GM12878 (cell line): Measurements from ENCODE around the gene HSF5. TPM values are rescaled to one million over a fixed set of nuclear protein-coding genes. Genes with fewer than 3 reads are reported as not detected.

Source experiments
- ATAC-seq: fragments of 200-7000 bp; cut with Tn5 transposase; 3 replicates; pipeline ENCODE4 v1.9.1; 2020; ENCODE audit warnings: mild to moderate bottlenecking, moderate library complexity
- BruUV-seq: library from RNA; stranded (reverse); fragments of 400-500 nt; replicated peaks from 2 replicates; lab custom pipeline; 2021; lab: Mats Ljungman, UMichigan
- CTCF ChIA-PET: fragments of 300-600 bp; sonication (Branson Sonifier 250); formaldehyde crosslinking; extraction: SDS; loops from one replicate; lab custom pipeline; 2021; ENCODE audit warnings: inconsistent platforms; lab: Yijun Ruan, JAX
- POLR2A ChIA-PET: fragments of 350-600 bp; formaldehyde crosslinking; extraction: SDS; loops from one replicate; lab custom pipeline; 2021; ENCODE audit warnings: inconsistent platforms; lab: Charles Lee
- RAD21 ChIA-PET: fragments of 300-600 bp; sonication (Branson Sonifier 250); formaldehyde crosslinking; loops from one replicate; lab custom pipeline; 2023; ENCODE audit warnings: antibody characterized with exemption; ENCODE audit not compliant: unreplicated experiment; lab: Charles Lee
- SMC1A ChIA-PET: fragments of 300-600 bp; sonication (Branson Sonifier 250); formaldehyde crosslinking; loops from one replicate; lab custom pipeline; 2023; ENCODE audit not compliant: unreplicated experiment, uncharacterized antibody; lab: Charles Lee
- DNase-seq: peaks from one replicate; pipeline ENCODE4 v3.0.0-alpha.2; 2011; ENCODE audit warnings: low read depth, low spot score
- FAIRE-seq: peaks from 3 replicates; lab custom pipeline; 2011; peaks lifted over from hg19 to GRCh38; lab: Jason Lieb, UNC
- H2AFZ ChIP-seq: 2 replicates; pipeline ENCODE4 v1.6.0; 2011; ENCODE audit warnings: low read depth, low read length, control low read depth; ENCODE audit not compliant: control insufficient read depth
- H3K27ac ChIP-seq: 2 replicates; pipeline ENCODE4 v1.5.1; 2011; ENCODE audit warnings: control low read depth; ENCODE audit not compliant: control insufficient read depth, insufficient read depth
- H3K27me3 ChIP-seq, 2 experiments: replicated peaks in 1 of 2; 2 replicates each; pipeline versions ENCODE4 v1.6.0 to v1.6.1; 2011; ENCODE audit warnings: low read length in 1 of 2; ENCODE audit not compliant: control insufficient read depth in 2 of 2, insufficient read depth in 2 of 2
- H3K36me3 ChIP-seq, 2 experiments: 2 replicates each; pipeline ENCODE4 v1.5.1; 2011; ENCODE audit warnings: low read length in 1 of 2; ENCODE audit not compliant: control insufficient read depth in 2 of 2, insufficient read depth in 2 of 2
- H3K4me1 ChIP-seq: 2 replicates; pipeline ENCODE4 v1.6.1; 2011; ENCODE audit warnings: mild to moderate bottlenecking, low read length, moderate library complexity, mixed read lengths; ENCODE audit not compliant: control insufficient read depth, insufficient read depth
- H3K4me2 ChIP-seq: 2 replicates; pipeline ENCODE4 v1.6.0; 2011; ENCODE audit warnings: control low read depth; ENCODE audit not compliant: control insufficient read depth, insufficient read depth
- H3K4me3 ChIP-seq: fragments of 200-600 bp; sonication (generic); 2 replicates; pipeline ENCODE4 v1.5.1; 2016
- H3K79me2 ChIP-seq: 2 replicates; pipeline ENCODE4 v1.6.0; 2011; ENCODE audit warnings: low read length; ENCODE audit not compliant: control insufficient read depth, insufficient read depth
- H3K9ac ChIP-seq: 2 replicates; pipeline ENCODE4 v1.8.0; 2011; ENCODE audit warnings: low read length, control low read depth, mixed read lengths; ENCODE audit not compliant: control insufficient read depth, insufficient read depth
- H3K9me3 ChIP-seq: replicated peaks from 3 replicates; pipeline ENCODE4 v1.5.1; 2011; ENCODE audit warnings: mild to moderate bottlenecking, low read length; ENCODE audit not compliant: control insufficient read depth, insufficient read depth
- H4K20me1 ChIP-seq: 2 replicates; pipeline ENCODE4 v1.6.0; 2011; ENCODE audit not compliant: control insufficient read depth, insufficient read depth
- BCLAF1 ChIP-seq: fragments of 450-650 bp; IDR thresholded peaks from 2 replicates; pipeline ENCODE4 v1.6.1; 2017; ENCODE audit warnings: antibody characterized with exemption, mild to moderate bottlenecking, moderate library complexity
- BRCA1 ChIP-seq: IDR thresholded peaks from 2 replicates; pipeline ENCODE4 v1.6.1; 2011; ENCODE audit warnings: low read depth, low read length, improper control_type of control experiment
- MYB ChIP-seq: fragments of 150-350 bp; IDR thresholded peaks from 2 replicates; pipeline ENCODE4 v1.6.1; 2014; ENCODE audit warnings: mild to moderate bottlenecking, low read depth, low read length, borderline replicate concordance
- MYC ChIP-seq: IDR thresholded peaks from 2 replicates; pipeline ENCODE4 v1.6.1; 2011; ENCODE audit warnings: mild to moderate bottlenecking, low read length, moderate library complexity, inconsistent platforms; ENCODE audit not compliant: insufficient read depth, insufficient replicate concordance, insufficient read length, severe bottlenecking
- NFYB ChIP-seq: IDR thresholded peaks from 2 replicates; pipeline ENCODE4 v1.6.1; 2011; ENCODE audit warnings: low read depth, mild to moderate bottlenecking, low read length, improper control_type of control experiment, moderate library complexity; ENCODE audit not compliant: insufficient read depth
- NKRF ChIP-seq: fragments of 450-650 bp; conservative IDR thresholded peaks from 2 replicates; pipeline ENCODE4 v1.6.1; 2017; ENCODE audit warnings: mild to moderate bottlenecking, moderate library complexity
- PML ChIP-seq: IDR thresholded peaks from 2 replicates; pipeline ENCODE4 v1.6.1; 2012; ENCODE audit warnings: low read length, inconsistent platforms
- SPI1 ChIP-seq: IDR thresholded peaks from 2 replicates; pipeline ENCODE4 v1.6.1; 2011; ENCODE audit warnings: low read depth, mild to moderate bottlenecking, low read length, moderate library complexity, borderline replicate concordance; ENCODE audit not compliant: insufficient read depth
- TARDBP ChIP-seq: IDR thresholded peaks from 2 replicates; pipeline ENCODE4 v1.6.1; 2016; ENCODE audit warnings: borderline replicate concordance
- ZBTB33 ChIP-seq: fragments of 450-650 bp; IDR thresholded peaks from 2 replicates; pipeline ENCODE4 v1.6.1; 2017; ENCODE audit warnings: mild to moderate bottlenecking
- ZBTB40 ChIP-seq: fragments of 450-650 bp; IDR thresholded peaks from 2 replicates; pipeline ENCODE4 v1.6.1; 2016; ENCODE audit warnings: mild to moderate bottlenecking, moderate library complexity, borderline replicate concordance
- WGBS: methylation state at CpG from one replicate; pipeline ENCODE4 v1.1.6; 2016; ENCODE audit warnings: low lambda C conversion rate; ENCODE audit not compliant: insufficient replicate concordance, insufficient coverage; ENCODE audit errors: missing lambda C conversion rate; 5-methylcytosine and 5-hydroxymethylcytosine counted together
- in situ Hi-C: fragments of 300-500 bp; cut with MboI; formaldehyde crosslinking; loops from 9 replicates; pipeline ENCODE4 v1.14.3; 2018; ENCODE audit warnings: mixed read lengths
- intact Hi-C: fragments of 100-400 bp; cut with micrococcal nuclease; formaldehyde crosslinking; loops from one replicate; pipeline ENCODE4 v1.14.2; 2022; ENCODE audit not compliant: unreplicated experiment
- polyA plus RNA-seq, 11 experiments: library from polyadenylated mRNA; depleted of rRNA in 4 of 11; unstranded in 6 of 11; stranded (reverse) in 5 of 11; fragments of >200 nt; fragmentation: Nextera tagmentation in 4 of 11; fragmentation: Illumina TruSeq in 1 of 11; extraction: Ambion mirVana in 4 of 11; extraction: Trizol in 1 of 11; gene quantifications; 1 replicate in 1 of 11; 2 replicates in 10 of 11; pipeline versions ENCODE4 v1.2.1 to v1.2.3, GENCODE V29; 2011 to 2016; ENCODE audit warnings: inconsistent platforms in 2 of 11, missing spikeins in 2 of 11, low read depth in 1 of 11
- total RNA-seq, 4 experiments: library from RNA; depleted of rRNA in 3 of 4; stranded (reverse); fragments of >200 nt in 3 of 4; fragmentation: Illumina TruSeq in 1 of 4; extraction: Trizol in 1 of 4; gene quantifications; 2 replicates each; pipeline versions ENCODE4 v1.2.1 to v1.2.3, GENCODE V29; 2013 to 2021

The HSF5 gene
- total and polyA plus RNA-seq, 10 of the 15 experiments (the other 5 are each of a cell fraction or from before 2014, with no cell fraction given): 0.02 to 0.18 (median 0.06) TPM; not detected in 4

GRCh38 chr17:58537266-58537665 is 49.1 kb upstream of the HSF5 start (continued):
- no peak for TF ChIP-seq ZBTB33
- TF ChIP-seq BRCA1: no peak

- ChIA-PET SMC1A (interaction anchor here (1.3 to 1.8 kb wide), 2 partner anchors 38 to 41 kb away, joined by 4 read pairs; no protein-coding TSS in a partner anchor), CTCF (interaction anchor here (0.5 to 1.1 kb wide), 2 partner anchors 18 to 588 kb away, joined by 3 to 4 read pairs; no protein-coding TSS in a partner anchor), RAD21 (interaction anchor here (1.5 kb wide), 1 partner anchor 41 kb away, joined by 3 read pairs; no protein-coding TSS in a partner anchor), POLR2A (no interaction called here)
- intact Hi-C loops (no loop called here), in situ Hi-C loops (no loop called here)
- Histone ChIP-seq H3K27me3 (peaks cover 4 to 6% of the 10 kb centered on the region in 2 experiments; a peak in 3 of 4 replicates), H3K9me3 (no peaks in the 10 kb centered on the region), H3K79me2 (no peaks in the 10 kb centered on the region), H3K9ac (no peak overlapping the region), H3K36me3 (no peaks in the 10 kb centered on the region), H3K27ac (no peak overlapping the region), H3K4me3 (no peak overlapping the region), H3K4me2 (no peak overlapping the region), H3K4me1 (no peaks in the 10 kb centered on the region), H4K20me1 (no peaks in the 10 kb centered on the region), H2AFZ (no peak overlapping the region)
- 82% methylated on average over 3 of the region's 3 CpGs for WGBS
- no peak for DNase-seq
- no peak for ATAC-seq
- no peak for FAIRE-seq
- BruUV-seq: no TSS peak
- TF ChIP-seq TARDBP (no peak), NFYB (no peak), PML (no peak), NKRF (no peak), MYC (no peak), BCLAF1 (no peak), ZBTB40 (no peak), SPI1 (no peak), MYB (no peak)
Measured at GRCh38 chr17:58536542-58536941, 48.3 kb upstream of the HSF5 start.
